GM19467 (cell line): ENCODE results near the gene PPOX.

ENCODE experiments used
- ATAC-seq: cut with Tn5 transposase; IDR thresholded peaks from one replicate; pipeline ENCODE4 v1.9.1; 2021; ENCODE audit warnings: mild to moderate bottlenecking, moderate library complexity; ENCODE audit not compliant: unreplicated experiment

Gene PPOX

GRCh38 chr1:161165742-161166668 is at the start of gene PPOX:
PPOX (plus strand) TSS chr1:161166426; CDS start chr1:161166848, 422 bp downstream.
- ATAC-seq, result peak; percentile 92

GRCh38 chr1:161117759-161118581 is 48.3 kb upstream of the PPOX start, which contains the start of the genes NIT1 and PFDN2:
NIT1 (plus strand) TSS chr1:161118105; CDS start chr1:161118177, 72 bp downstream.
PFDN2 (minus strand) TSS chr1:161118037; CDS start chr1:161118026, 11 bp downstream.
- ATAC-seq, result peak; percentile 76

- no peak for ATAC-seq
Observed at GRCh38 chr1:161119092-161119903, 46.9 kb upstream of the PPOX start.

DNA sequence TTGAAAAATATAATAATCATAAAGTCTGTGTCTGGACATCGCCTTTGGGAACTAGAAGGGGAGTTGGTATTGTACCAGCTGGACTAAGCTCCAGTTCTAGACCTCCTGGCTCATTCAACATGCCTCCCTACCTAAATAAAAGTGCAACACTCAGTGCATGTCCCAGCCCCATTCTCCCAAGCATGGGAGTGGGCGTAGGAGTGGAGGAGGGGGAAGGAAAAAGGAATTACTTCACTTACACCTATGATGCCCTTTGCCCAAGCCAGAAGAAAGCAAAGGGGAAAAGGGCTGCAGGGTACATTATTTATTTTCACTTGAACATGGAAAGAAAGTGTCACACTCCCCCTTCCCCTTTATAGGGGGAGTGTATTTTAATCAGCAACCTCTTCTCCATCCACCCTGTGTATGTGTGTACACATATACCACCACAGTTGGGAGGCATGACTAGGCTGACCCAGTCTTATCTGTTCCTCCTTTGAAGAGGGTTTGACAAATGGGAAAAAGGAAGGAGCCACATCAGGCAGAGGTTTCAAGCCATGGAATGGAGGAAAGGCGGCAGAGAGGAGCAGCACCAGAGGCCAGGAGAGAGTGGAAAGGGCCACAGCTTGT is 45.1 kb upstream of the PPOX start:
- no peak for ATAC-seq

GRCh38 chr1:161121834-161122233 is 44.4 kb upstream of the PPOX start:
- no peak for ATAC-seq

- ATAC-seq, result no peak
Observed at GRCh38 chr1:161122967-161123366, 43.3 kb upstream of the PPOX start.

- ATAC-seq, result no peak
Observed at GRCh38 chr1:161127649-161128048, 38.6 kb upstream of the PPOX start.

GRCh38 chr1:161128591-161129420 is 37.4 kb upstream of the PPOX start:
- ATAC-seq, result no peak

DNA sequence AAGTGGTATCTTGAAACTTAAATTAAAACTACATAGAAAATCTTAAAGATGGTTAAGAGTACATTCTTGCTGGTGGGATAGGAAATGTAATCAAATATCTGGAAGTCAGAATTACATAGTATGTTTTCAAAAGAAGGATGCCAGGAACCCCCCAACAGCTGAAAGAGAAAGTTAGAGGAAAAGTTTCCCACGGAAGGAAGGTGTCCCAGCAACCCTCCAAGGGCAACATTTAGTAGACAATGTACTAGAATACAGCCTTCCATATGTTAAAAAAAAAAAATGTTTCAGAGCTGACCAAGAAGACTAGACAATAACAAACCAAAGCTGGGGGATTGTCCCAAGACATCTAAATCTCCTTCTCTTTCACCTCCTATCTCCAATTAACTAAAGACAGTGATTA is 36.0 kb upstream of the PPOX start:
- ATAC-seq, result no peak

DNA sequence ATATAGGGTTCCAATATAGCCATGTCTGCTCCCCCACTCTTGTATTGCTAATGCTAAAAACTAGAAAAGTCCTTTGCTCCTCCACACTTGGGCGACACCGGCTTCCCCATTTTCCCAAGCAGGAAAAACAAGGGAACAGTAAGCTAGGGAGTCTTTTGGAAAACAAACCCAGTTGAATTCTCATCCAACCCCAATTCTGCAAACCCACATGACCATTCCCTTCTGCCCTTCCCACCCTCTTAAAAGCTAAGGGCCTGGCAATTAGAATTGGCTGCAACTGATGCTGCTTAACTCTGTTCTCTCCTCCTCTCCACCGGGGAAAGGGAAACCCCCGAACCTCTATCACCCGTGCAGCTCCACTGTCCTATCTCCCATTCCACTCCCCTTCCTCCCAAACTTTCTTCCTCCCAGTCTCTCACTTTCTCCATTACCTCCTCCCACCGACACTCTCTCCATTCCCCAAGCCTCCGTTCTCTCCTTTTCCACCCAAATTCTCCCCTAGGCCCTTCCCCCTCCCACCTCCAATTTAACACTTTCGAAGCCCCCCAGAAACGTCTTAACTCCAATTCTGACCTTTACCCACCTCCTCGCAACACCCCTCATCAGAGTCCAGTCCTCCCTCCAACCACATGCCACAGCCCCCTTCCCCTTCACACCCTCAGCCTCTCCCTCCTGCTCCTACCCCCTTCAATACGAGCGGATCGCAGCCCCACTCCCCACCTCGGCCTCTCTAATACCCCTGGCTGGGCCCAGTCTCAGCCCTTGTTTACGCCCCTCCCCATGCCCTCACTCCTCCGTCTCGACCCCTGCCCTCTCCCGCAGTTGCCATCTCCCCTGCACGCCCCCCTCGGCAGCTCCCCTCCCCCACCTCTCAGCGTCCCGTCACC is 34.5 kb upstream of the PPOX start:
- no peak for ATAC-seq

DNA sequence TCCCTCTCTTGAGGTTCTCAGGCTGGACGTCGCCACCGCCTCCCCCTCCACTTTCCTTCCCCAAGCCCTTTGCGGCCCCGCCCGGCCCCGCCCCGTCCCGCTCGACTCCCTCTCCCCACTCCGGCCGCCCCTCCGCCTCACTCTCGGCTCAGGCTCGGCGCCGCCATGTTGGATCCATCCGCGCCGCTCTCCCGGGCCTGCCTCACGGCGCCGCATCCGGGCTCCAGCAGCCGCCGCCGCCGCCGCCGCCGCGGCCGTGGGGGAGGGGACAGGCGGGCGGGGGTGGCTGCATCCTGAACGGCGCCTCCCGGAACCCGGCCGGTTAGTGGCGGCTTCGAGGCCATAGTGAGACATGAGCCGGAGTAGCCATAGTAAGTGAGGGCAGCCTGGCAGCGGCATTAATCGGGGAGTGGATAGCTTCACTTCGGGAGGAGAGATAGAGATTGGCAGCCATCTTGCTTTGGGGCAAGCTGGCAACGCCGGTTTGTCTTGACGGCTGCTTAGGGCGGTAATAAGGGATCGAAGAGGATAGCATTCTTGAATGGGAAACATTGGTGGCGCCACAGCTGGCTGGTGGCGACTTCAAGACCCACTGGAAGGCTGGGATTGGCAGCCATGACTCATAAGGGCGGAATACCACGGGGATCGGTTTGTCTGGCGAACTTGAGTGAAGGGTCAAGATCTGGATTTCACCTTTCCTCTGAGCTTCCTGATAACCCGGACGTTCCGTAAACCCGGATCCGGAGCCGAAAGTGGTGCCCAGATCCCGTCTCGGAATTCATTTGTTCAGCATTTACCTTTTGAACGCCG is 33.6 kb upstream of the PPOX start, which contains the start of gene DEDD:
Gene DEDD, minus strand, starts transcription at position 258 of the 810 bp plus-strand sequence. CDS start 8,205 bp downstream, outside the sequence.
- ATAC-seq, result peak; percentile 90

DNA sequence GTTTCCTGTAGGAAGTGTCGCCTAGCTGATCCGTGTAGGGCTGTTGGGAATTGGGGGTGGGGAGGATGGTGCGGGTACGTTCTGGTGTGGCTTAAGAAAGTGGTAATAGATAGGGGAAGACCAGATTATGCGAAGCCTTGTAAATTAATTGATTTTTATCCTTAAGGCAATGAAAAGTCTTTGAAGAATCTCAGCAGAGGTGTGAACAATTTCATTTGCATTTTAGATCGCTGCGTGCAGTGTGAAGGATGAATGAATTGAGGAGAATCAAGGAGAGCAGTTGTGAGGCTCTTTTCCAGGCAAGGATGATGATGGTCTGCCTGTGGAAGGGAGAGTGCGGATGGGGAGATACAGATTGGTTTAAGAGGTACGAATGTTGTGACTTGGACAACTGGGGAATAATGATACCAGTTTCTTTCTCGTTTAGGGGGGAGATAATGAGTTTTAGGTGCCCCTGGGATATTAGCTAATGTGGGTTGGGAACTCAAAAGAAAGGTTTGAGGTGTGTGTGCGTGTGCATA is 32.9 kb upstream of the PPOX start:
- ATAC-seq, result no peak

DNA sequence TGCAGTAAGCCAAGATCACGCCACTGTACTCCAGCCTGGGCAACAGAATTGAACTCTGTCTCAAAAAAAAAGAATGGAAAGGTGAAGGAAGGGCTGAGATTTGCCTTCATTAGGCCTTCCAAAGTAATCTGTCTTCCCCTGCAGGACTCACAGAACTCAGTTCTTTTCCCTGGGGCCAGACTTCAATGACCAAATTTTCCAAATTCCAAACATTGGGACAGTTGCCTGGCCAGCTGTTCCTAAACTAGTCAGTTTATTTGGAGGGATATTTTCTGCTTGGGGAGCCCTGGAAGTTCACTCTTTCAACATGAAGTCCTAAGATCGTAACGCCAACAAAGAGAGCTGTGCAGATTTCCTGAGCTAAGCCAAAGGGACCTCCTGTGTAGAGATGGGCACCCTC is 28.3 kb upstream of the PPOX start:
- ATAC-seq, result no peak

- no peak for ATAC-seq
Observed at GRCh38 chr1:161138431-161138830, 27.8 kb upstream of the PPOX start.

DNA sequence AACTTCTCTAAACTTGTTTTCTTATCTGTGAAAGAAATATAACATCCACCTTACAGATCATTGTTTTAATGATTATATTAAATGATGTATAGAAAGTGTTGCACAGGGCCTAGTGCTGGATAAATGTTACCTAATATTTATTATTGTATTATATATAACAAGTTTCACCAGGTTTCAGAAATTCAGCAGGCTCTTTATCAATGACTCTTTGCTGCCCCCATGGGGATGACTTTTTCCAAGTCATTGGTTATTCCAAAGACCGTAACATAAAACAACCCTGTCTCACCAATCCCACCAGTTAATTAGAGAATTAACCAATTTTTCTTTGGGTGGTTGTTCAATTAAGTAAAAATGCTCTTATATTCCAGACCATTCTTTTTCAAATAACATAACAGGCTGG is 26.5 kb upstream of the PPOX start:
- ATAC-seq, result no peak

DNA sequence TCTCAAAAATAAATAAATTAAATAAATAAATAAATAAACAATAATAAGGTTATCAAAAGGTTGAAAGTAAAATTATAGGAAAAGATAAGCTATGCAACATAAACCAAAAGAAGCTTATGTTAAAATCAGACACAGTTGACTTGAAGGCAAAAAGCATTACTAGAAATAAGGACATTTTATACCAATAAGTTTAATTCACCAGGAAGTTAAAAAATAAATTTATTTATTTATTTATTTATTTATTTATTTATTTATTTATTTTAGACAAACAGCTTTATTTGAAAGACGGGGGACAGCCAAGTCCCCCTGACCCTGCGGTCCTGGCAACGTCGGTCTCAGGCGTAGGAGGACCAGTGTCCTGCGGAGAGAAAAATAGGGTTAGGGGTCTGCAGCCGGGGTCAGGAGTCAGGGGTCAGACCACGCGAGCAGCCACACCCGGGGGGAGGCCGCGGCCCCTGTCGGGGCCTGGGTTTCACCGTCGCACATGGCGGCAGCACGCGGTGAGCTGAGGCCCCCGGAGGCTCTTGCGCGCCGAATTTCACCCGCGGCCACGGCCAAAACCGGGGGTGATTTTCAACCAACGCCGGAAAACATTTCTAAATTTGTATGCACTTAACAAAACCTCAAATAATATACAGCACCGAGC is 25.3 kb upstream of the PPOX start:
- ATAC-seq, result no peak

DNA sequence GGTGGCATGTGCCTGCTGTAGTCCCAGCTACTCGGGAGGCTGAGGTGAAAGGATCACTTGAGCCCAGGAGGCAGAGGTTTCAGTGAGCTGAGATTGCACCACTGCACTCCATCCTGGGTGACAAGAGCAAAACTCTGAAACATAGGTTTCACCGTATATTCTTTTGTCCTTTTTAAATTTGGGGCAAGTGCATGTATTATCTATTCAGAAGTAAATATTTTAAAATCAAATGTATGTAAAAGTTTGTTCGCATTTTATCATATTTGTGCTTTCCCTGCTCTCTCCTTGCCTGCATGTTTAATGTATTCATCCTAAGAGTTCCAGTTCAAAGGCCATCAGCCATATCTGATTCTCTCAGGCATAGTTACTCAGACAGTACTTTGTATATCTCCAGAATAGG is 20.4 kb upstream of the PPOX start:
- ATAC-seq, result no peak
